Natural killer cell (primary cell): ENCODE data around the gene EXOC4. TPM values are rescaled to one million over a fixed set of nuclear protein-coding genes. Genes with fewer than 3 reads are reported as not detected.

Experiments used
- ATAC-seq, 3 donors: fragments of 150-1000 bp in 2 of 3; fragments of 200-7000 bp in 1 of 3; cut with Tn5 transposase; 1 replicate in 1 of 3; 2 replicates in 2 of 3; pipeline ENCODE4 v1.10.0; 2021; ENCODE audit warnings: mild to moderate bottlenecking in 2 of 3, moderate library complexity in 2 of 3
- DNase-seq, 2 donors: peaks; one replicate each; pipeline versions ENCODE4 v3.0.0 to v3.0.0-alpha.2; 2013 to 2021; ENCODE audit warnings: mixed read lengths in 1 of 2
- H3K27ac ChIP-seq: one replicate; pipeline ENCODE4 v1.5.1; 2013; ENCODE audit warnings: mild to moderate bottlenecking, low read length
- H3K27me3 ChIP-seq: one replicate; pipeline ENCODE4 v1.6.1; 2013; ENCODE audit warnings: low read length; ENCODE audit not compliant: control insufficient read depth, insufficient read depth
- H3K36me3 ChIP-seq: one replicate; pipeline ENCODE4 v1.6.1; 2013; ENCODE audit warnings: low read length; ENCODE audit not compliant: control insufficient read depth, insufficient read depth
- H3K4me1 ChIP-seq: one replicate; pipeline ENCODE4 v1.6.1; 2013; ENCODE audit warnings: low read length; ENCODE audit not compliant: control insufficient read depth, insufficient read depth
- H3K4me3 ChIP-seq: one replicate; pipeline ENCODE4 v1.5.1; 2013; ENCODE audit warnings: low read length
- H3K9me3 ChIP-seq: one replicate; pipeline ENCODE4 v1.6.1; 2013; ENCODE audit warnings: low read length; ENCODE audit not compliant: control insufficient read depth, insufficient read depth
- H3K27ac Mint-ChIP-seq, 2 donors: one replicate each; pipeline ENCODE4 v1.8.0; 2022; ENCODE audit warnings: mild to moderate bottlenecking in 2 of 2, mixed read lengths in 2 of 2, moderate library complexity in 1 of 2
- H3K27me3 Mint-ChIP-seq, 2 donors: one replicate each; pipeline ENCODE4 v1.8.0; 2022; ENCODE audit warnings: low read depth in 2 of 2, mixed read lengths in 2 of 2
- H3K36me3 Mint-ChIP-seq: one replicate; pipeline ENCODE4 v1.8.0; 2022; ENCODE audit warnings: mixed read lengths
- H3K4me1 Mint-ChIP-seq, 2 donors: one replicate each; pipeline ENCODE4 v1.8.0; 2022; ENCODE audit warnings: mixed read lengths in 2 of 2
- H3K4me3 Mint-ChIP-seq: one replicate; pipeline ENCODE4 v1.8.0; 2022; ENCODE audit warnings: mild to moderate bottlenecking, moderate library complexity, mixed read lengths
- H3K9me3 Mint-ChIP-seq, 2 donors: one replicate each; pipeline ENCODE4 v1.8.0; 2022; ENCODE audit warnings: mixed read lengths in 2 of 2
- CTCF ChIP-seq: fragments of 200-600 bp; IDR thresholded peaks from one replicate; pipeline ENCODE4 v1.8.0; 2022; ENCODE audit warnings: antibody characterized with exemption
- WGBS: methylation state at CpG from one replicate; pipeline ENCODE4 v1.1.7; 2013; ENCODE audit warnings: missing lambda C conversion rate; ENCODE audit not compliant: insufficient coverage; 5-methylcytosine and 5-hydroxymethylcytosine counted together
- intact Hi-C: fragments of 100-400 bp; cut with micrococcal nuclease; formaldehyde crosslinking; loops from one replicate; pipeline ENCODE4 v1.14.2; 2022
- total RNA-seq, 4 donors: library from RNA; stranded (reverse); fragments of 120-200 nt in 1 of 4; gene quantifications; one replicate each; pipeline versions ENCODE4 v1.2.3 to v1.2.4, GENCODE V29; 2013 to 2022

The EXOC4 gene
- total RNA-seq, 3 donors from 2014 or later (not counting 1 experiment from before 2014, with no cell fraction given), result 105 to 148 (median 123) TPM

GRCh38 chr7:133619491-133619890 lies 366.6 kb downstream of the EXOC4 start:
- TF ChIP-seq CTCF, result no peak

GRCh38 chr7:133623721-133624120 lies 370.8 kb downstream of the EXOC4 start:
- Histone ChIP-seq H3K36me3 (no peaks in the 10 kb centered on the region), H3K4me1 (no peaks in the 10 kb centered on the region), H3K27ac (no peak overlapping the region), H3K27me3 (no peaks in the 10 kb centered on the region), H3K9me3 (no peaks in the 10 kb centered on the region), H3K4me3 (no peak overlapping the region)
- H3K9me3 Mint-ChIP-seq, result no peaks in the 10 kb centered on the region
- H3K27ac Mint-ChIP-seq, result no peak overlapping the region
- WGBS, result 100% methylated on average over 1 of the region's 1 CpG
- intact Hi-C loops, result no loop called here
- TF ChIP-seq CTCF, result no peak
- H3K4me3 Mint-ChIP-seq, result no peak overlapping the region
- no peaks in the 10 kb centered on the region for H3K36me3 Mint-ChIP-seq
- no peaks in the 10 kb centered on the region for H3K27me3 Mint-ChIP-seq
- ATAC-seq (no peak), DNase-seq (no peak)
- H3K4me1 Mint-ChIP-seq, result peaks cover 3 to 9% of the 10 kb centered on the region in 2 donors

More at GRCh38 chr7:133619491-133619890, 366.6 kb downstream of the EXOC4 start:
- no peaks in the 10 kb centered on the region for H3K36me3 Mint-ChIP-seq
- no peak for DNase-seq
- Histone ChIP-seq H3K36me3 (no peaks in the 10 kb centered on the region), H3K27ac (no peak overlapping the region), H3K27me3 (no peaks in the 10 kb centered on the region), H3K4me3 (no peak overlapping the region), H3K4me1 (no peaks in the 10 kb centered on the region), H3K9me3 (no peaks in the 10 kb centered on the region)
- H3K9me3 Mint-ChIP-seq, result no peaks in the 10 kb centered on the region
- H3K27ac Mint-ChIP-seq, result no peak overlapping the region
- peaks cover 3 to 5% of the 10 kb centered on the region in 2 donors for H3K4me1 Mint-ChIP-seq
- ATAC-seq, result no peak
- intact Hi-C loops, result no loop called here
- WGBS, result 97% methylated on average over 2 of the region's 2 CpGs
- no peak overlapping the region for H3K4me3 Mint-ChIP-seq
- H3K27me3 Mint-ChIP-seq, result no peaks in the 10 kb centered on the region

- Mint-ChIP-seq H3K27ac (no peak overlapping the region), H3K27me3 (no peaks in the 10 kb centered on the region), H3K9me3 (no peaks in the 10 kb centered on the region), H3K4me1 (peaks cover 3 to 4% of the 10 kb centered on the region in 2 donors), H3K4me3 (no peak overlapping the region), H3K36me3 (no peaks in the 10 kb centered on the region)
- intact Hi-C loops, result no loop called here
- Histone ChIP-seq H3K4me1 (no peaks in the 10 kb centered on the region), H3K27me3 (no peaks in the 10 kb centered on the region), H3K27ac (no peak overlapping the region), H3K9me3 (no peaks in the 10 kb centered on the region), H3K36me3 (peaks cover 2% of the 10 kb centered on the region), H3K4me3 (no peak overlapping the region)
- no peak for TF ChIP-seq CTCF
- DNase-seq (no peak), ATAC-seq (no peak)
- WGBS, result 80% methylated on average over 1 of the region's 3 CpGs
Measured at GRCh38 chr7:133625046-133625445, 372.2 kb downstream of the EXOC4 start.

GRCh38 chr7:133629701-133630100 lies 376.8 kb downstream of the EXOC4 start:
- H3K4me1 ChIP-seq, result no peaks in the 10 kb centered on the region
- H3K27me3 ChIP-seq, result no peaks in the 10 kb centered on the region
- Mint-ChIP-seq H3K9me3 (no peaks in the 10 kb centered on the region), H3K4me1 (peaks cover 5 to 13% of the 10 kb centered on the region in 2 donors), H3K27ac (no peak overlapping the region), H3K27me3 (no peaks in the 10 kb centered on the region), H3K36me3 (no peaks in the 10 kb centered on the region), H3K4me3 (no peak overlapping the region)
- WGBS, result 93% methylated on average over 3 of the region's 5 CpGs
- peaks cover 12% of the 10 kb centered on the region for H3K36me3 ChIP-seq
- H3K9me3 ChIP-seq, result no peaks in the 10 kb centered on the region
- H3K27ac ChIP-seq, result no peak overlapping the region
- no peak for TF ChIP-seq CTCF
- ATAC-seq (no peak), DNase-seq (no peak)
- H3K4me3 ChIP-seq, result no peak overlapping the region
- intact Hi-C loops, result no loop called here
